HFF-Myc (cell line): ENCODE measurements around the gene CTNNA3.

ENCODE experiments used
- DNase-seq: peaks from one replicate; pipeline ENCODE4 v3.0.0-alpha.2; 2011; ENCODE audit warnings: low read depth; ENCODE audit errors: extremely low read depth
- H3K4me3 ChIP-seq: replicated peaks from 2 replicates; pipeline ENCODE4 v1.5.1; 2011; ENCODE audit warnings: low read depth, mild to moderate bottlenecking, control low read depth, low read length
- TF ChIP-seq, protein P1 (sequence below): IDR thresholded peaks from 2 replicates; pipeline ENCODE4 v1.5.1; 2012; ENCODE audit warnings: mild to moderate bottlenecking, low read depth, low read length, control low read depth; ENCODE audit errors: missing control alignments

Gene CTNNA3

DNA sequence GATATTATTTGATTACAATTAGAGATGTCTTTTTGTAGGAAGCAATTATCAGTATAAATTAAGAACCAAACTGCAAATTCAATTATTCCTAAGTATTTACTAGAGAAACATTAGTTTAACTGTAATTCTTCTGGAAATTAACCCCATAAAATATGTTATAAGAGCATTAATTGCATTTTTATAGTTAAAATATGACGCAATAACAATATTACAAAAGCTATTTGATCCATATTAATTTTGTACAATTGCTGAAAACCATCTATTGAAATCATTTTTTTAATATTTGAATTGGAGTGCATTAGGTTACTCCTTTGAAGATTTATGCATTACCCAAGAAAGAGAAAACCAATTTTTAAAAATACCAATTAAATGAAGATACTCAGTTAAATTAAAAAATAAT lies 1024.9 kb downstream of the CTNNA3 start:
- H3K4me3 ChIP-seq: no peak overlapping the region
- no peak for DNase-seq
- TF ChIP-seq, protein P1, sequence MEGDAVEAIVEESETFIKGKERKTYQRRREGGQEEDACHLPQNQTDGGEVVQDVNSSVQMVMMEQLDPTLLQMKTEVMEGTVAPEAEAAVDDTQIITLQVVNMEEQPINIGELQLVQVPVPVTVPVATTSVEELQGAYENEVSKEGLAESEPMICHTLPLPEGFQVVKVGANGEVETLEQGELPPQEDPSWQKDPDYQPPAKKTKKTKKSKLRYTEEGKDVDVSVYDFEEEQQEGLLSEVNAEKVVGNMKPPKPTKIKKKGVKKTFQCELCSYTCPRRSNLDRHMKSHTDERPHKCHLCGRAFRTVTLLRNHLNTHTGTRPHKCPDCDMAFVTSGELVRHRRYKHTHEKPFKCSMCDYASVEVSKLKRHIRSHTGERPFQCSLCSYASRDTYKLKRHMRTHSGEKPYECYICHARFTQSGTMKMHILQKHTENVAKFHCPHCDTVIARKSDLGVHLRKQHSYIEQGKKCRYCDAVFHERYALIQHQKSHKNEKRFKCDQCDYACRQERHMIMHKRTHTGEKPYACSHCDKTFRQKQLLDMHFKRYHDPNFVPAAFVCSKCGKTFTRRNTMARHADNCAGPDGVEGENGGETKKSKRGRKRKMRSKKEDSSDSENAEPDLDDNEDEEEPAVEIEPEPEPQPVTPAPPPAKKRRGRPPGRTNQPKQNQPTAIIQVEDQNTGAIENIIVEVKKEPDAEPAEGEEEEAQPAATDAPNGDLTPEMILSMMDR: no peak

DNA sequence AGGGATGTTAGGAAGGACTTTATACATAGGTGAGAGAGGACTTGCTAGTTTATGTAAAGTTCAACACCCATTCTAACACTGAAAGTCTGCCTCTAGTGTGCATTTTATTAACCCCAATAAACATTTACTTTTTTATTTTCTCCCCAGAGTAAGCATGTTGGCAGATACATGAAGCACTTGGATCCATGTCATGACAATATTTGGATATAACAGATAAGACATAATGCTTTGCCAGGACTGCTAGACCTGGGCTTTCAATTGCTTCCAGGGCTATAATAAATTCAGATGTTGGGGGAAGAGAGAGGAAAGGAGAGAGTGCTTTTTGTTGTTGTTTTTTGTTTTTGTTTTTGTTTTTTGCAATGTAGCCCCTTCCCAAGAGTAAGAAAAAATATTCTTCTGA lies 1039.5 kb downstream of the CTNNA3 start:
- DNase-seq: no peak
- TF ChIP-seq, protein P1: no peak
- H3K4me3 ChIP-seq: no peak overlapping the region

DNA sequence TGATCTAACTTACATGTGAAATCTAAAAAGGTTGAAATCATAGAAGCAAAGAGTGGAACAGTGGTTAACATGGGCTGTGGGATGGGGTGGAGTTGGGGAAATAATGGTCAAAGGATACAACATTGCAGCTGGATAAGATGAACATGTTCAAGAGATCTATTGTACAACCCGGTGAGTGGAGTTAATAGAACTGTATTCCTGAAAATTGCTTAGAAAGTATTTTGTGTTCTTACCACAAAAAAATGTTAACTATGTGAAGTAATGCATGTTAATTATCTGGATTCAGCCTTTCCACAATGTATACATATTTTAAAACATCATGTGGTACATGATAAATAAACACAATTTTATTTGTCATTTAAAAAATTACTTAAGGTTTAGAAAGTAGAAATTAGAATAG lies 1041.1 kb downstream of the CTNNA3 start:
- TF ChIP-seq, protein P1: no peak
- no peak for DNase-seq
- no peak overlapping the region for H3K4me3 ChIP-seq

DNA sequence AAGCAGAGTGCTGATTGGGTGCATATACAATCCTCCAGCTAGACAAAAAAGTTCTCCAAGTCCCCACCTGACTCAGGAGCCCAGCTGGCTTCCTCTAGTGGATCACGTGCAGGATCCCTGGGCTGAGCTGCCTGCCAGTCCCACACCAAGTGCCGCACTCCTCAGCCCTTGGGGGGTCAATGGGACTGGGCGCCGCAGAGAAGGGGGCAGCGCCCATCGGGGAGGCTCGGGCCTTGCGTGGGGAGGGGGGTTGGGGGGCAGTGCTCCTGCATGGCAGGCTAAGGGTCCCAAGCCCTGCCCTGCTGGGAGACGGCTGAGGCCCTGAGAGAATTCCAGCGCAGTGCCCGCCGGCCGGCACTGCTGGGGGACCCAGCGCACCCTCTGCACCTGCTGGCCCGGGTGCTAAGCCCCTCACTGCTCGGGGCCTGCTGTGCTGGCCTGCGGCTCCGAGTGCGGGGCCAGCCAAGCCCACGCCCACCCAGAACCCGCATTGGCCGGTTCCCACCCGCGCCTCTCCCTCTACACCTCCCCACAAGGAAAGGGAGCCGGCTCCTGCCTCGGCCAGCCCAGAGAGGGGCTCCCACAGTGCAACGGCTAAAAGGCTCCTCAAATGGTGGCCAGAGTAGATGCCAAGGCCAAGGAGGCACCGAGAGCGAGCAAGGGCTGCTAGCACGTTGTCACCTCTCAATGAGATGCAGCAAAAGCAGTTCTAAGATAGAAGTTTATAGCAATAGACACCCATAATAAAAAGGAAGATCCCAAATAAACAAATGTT lies 1044.5 kb downstream of the CTNNA3 start:
- DNase-seq: no peak
- H3K4me3 ChIP-seq: no peak overlapping the region
- TF ChIP-seq, protein P1: no peak

DNA sequence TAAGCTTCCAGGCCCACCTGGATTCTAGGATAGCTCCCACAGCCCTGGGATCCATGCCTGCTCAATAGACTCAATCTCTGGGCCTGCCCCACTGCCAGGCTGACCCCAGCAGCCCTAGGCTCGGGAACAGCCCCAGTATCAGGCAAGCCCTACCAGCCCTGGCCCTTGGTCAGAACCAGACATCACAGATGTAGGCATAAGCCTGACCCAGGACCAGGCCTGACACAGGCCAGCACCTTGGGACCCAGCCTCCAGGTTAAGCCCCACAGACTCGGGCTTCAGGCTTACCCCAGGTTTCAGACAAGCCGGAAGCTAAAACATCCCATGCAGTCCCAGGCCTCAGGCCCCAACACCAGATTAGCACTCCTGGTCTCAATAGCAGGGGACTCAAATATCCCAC lies 1046.4 kb downstream of the CTNNA3 start:
- DNase-seq: no peak
- TF ChIP-seq, protein P1: no peak
- H3K4me3 ChIP-seq: no peak overlapping the region

DNA sequence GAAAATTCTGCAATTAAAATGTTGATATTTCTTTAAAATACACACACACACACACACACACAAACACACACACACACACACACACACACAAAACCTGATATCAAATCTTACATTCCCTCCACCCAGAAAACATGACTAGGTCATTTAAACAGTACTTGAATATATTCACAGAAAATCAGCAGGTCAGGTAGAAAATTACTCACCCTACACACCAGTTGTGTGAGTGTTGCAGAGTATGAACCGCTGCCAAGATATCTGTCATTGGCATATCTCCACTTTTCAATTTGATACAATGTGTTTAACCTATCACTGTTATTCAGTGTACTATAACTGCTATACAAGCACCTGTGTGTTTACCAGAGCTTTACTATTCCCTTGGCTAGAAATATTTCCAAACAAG lies 1053.8 kb downstream of the CTNNA3 start:
- no peak overlapping the region for H3K4me3 ChIP-seq
- no peak for DNase-seq
- TF ChIP-seq, protein P1: no peak

DNA sequence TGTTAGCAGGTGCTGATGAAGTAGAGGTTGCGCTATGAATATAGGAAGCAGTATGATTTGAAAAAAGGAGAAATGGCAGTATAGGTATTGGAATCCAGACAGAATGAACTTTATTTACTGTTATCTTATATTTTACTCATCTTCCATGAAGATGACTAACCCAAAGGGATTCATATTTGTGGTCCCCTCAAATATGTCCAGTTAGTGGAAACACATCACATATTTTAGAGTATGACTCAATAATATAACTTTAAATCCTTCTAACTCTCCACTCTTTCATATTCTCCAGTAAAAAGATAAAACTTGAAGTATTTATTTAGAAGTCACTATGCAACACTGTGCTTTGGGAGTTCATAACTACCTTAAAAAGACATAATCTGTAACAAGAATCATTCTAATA lies 1056.6 kb downstream of the CTNNA3 start:
- no peak overlapping the region for H3K4me3 ChIP-seq
- DNase-seq: no peak
- TF ChIP-seq, protein P1: no peak
